H9 (cell line): ENCODE data around the gene SPRTN. TPM values are rescaled to one million over a fixed set of nuclear protein-coding genes. Genes with fewer than 3 reads are reported as not detected.

Source experiments
- DNase-seq: peaks from one replicate; pipeline ENCODE4 v3.0.0-alpha.2; 2017
- H2AFZ ChIP-seq: one replicate; pipeline ENCODE4 v1.6.1; 2013; ENCODE audit warnings: mild to moderate bottlenecking, low read length, control low read depth, moderate library complexity
- H2AK5ac ChIP-seq: 2 replicates; pipeline ENCODE4 v1.6.1; 2013; ENCODE audit warnings: low read length, control low read depth, mixed read lengths; ENCODE audit not compliant: insufficient read length
- H2BK120ac ChIP-seq: one replicate; pipeline ENCODE4 v1.6.1; 2013; ENCODE audit warnings: low read depth, mild to moderate bottlenecking, low read length, control low read depth, inconsistent platforms; ENCODE audit not compliant: poor library complexity, severe bottlenecking
- H2BK12ac ChIP-seq: 2 replicates; pipeline ENCODE4 v1.6.1; 2013; ENCODE audit warnings: low read length, control low read depth, mixed read lengths, low read depth; ENCODE audit not compliant: insufficient read length
- H2BK15ac ChIP-seq: 2 replicates; pipeline ENCODE4 v1.6.1; 2013; ENCODE audit warnings: low read depth, low read length, control low read depth
- H2BK20ac ChIP-seq: one replicate; pipeline ENCODE4 v1.6.1; 2013; ENCODE audit warnings: low read depth, mild to moderate bottlenecking, low read length, control low read depth, inconsistent platforms; ENCODE audit not compliant: poor library complexity, severe bottlenecking
- H2BK5ac ChIP-seq: 2 replicates; pipeline ENCODE4 v1.6.1; 2013; ENCODE audit warnings: low read length, control low read depth, mixed read lengths; ENCODE audit not compliant: insufficient read length
- H3K14ac ChIP-seq: 2 replicates; pipeline ENCODE4 v1.6.1; 2013; ENCODE audit warnings: low read length, control low read depth; ENCODE audit not compliant: insufficient read depth
- H3K18ac ChIP-seq: 2 replicates; pipeline ENCODE4 v1.6.1; 2013; ENCODE audit warnings: low read depth, mild to moderate bottlenecking, mixed read lengths, low read length, control low read depth; ENCODE audit not compliant: insufficient read length
- H3K23ac ChIP-seq: 2 replicates; pipeline ENCODE4 v1.6.1; 2013; ENCODE audit warnings: low read length, control low read depth, mixed read lengths, low read depth; ENCODE audit not compliant: insufficient read length
- H3K23me2 ChIP-seq: 2 replicates; pipeline ENCODE4 v1.6.1; 2013; ENCODE audit warnings: low read depth, mild to moderate bottlenecking, mixed read lengths, low read length, control low read depth; ENCODE audit not compliant: insufficient read length, poor library complexity, severe bottlenecking
- H3K27ac ChIP-seq: 2 replicates; pipeline ENCODE4 v1.5.1; 2013; ENCODE audit warnings: low read length, control low read depth, mixed read lengths, low read depth; ENCODE audit not compliant: insufficient read length
- H3K27me3 ChIP-seq: 2 replicates; pipeline ENCODE4 v1.6.1; 2013; ENCODE audit warnings: low read length, control low read depth, inconsistent platforms; ENCODE audit not compliant: insufficient read depth
- H3K4ac ChIP-seq: 2 replicates; pipeline ENCODE4 v1.6.1; 2013; ENCODE audit warnings: low read depth, mild to moderate bottlenecking, control low read depth, inconsistent platforms, low read length, moderate library complexity
- H3K4me1 ChIP-seq: 2 replicates; pipeline ENCODE4 v1.6.1; 2013; ENCODE audit warnings: low read length, control low read depth, inconsistent platforms; ENCODE audit not compliant: insufficient read depth
- H3K4me2 ChIP-seq: 2 replicates; pipeline ENCODE4 v1.6.1; 2013; ENCODE audit warnings: low read length, control low read depth, mixed read lengths; ENCODE audit not compliant: insufficient read length, insufficient read depth
- H3K56ac ChIP-seq: 2 replicates; pipeline ENCODE4 v1.6.1; 2013; ENCODE audit warnings: low read depth, mild to moderate bottlenecking, mixed read lengths, low read length, control low read depth; ENCODE audit not compliant: insufficient read length
- H3K79me1 ChIP-seq: 2 replicates; pipeline ENCODE4 v1.6.1; 2013; ENCODE audit warnings: low read depth, mild to moderate bottlenecking, moderate library complexity, low read length, control low read depth, inconsistent platforms; ENCODE audit not compliant: insufficient read depth, poor library complexity, severe bottlenecking
- H3K79me2 ChIP-seq: 2 replicates; pipeline ENCODE4 v1.6.1; 2013; ENCODE audit warnings: low read length, control low read depth, inconsistent platforms; ENCODE audit not compliant: insufficient read depth
- H3K9ac ChIP-seq: 2 replicates; pipeline ENCODE4 v1.6.1; 2013; ENCODE audit warnings: low read length, control low read depth, mixed read lengths; ENCODE audit not compliant: insufficient read length; ENCODE audit errors: extremely low read depth
- H3K9me3 ChIP-seq: one replicate; pipeline ENCODE4 v1.6.1; 2013; ENCODE audit warnings: low read depth, low read length, inconsistent platforms; ENCODE audit not compliant: control insufficient read depth
- H3T11ph ChIP-seq: one replicate; pipeline ENCODE4 v1.6.1; 2013; ENCODE audit warnings: mild to moderate bottlenecking, low read length, control low read depth, inconsistent platforms
- H4K20me1 ChIP-seq: one replicate; pipeline ENCODE4 v1.6.1; 2013; ENCODE audit not compliant: control insufficient read depth, insufficient read length, insufficient read depth
- H4K5ac ChIP-seq: 2 replicates; pipeline ENCODE4 v1.6.1; 2013; ENCODE audit warnings: low read depth, mild to moderate bottlenecking, mixed read lengths, low read length, control low read depth; ENCODE audit not compliant: insufficient read length
- H4K8ac ChIP-seq: replicated peaks from 2 replicates; pipeline ENCODE4 v1.6.1; 2013; ENCODE audit warnings: low read length, control low read depth, mixed read lengths, low read depth; ENCODE audit not compliant: insufficient read length
- H4K91ac ChIP-seq: 2 replicates; pipeline ENCODE4 v1.6.1; 2013; ENCODE audit warnings: low read depth, mild to moderate bottlenecking, moderate library complexity, mixed read lengths, low read length, control low read depth; ENCODE audit not compliant: insufficient read length
- H3K27ac Mint-ChIP-seq, 3 experiments: 2 replicates in 2 of 3; 3 replicates in 1 of 3; pipeline ENCODE4 v1.8.0; 2020 to 2021; ENCODE audit warnings: mixed read lengths in 3 of 3, mild to moderate bottlenecking in 1 of 3, moderate library complexity in 1 of 3
- H3K27me3 Mint-ChIP-seq: 2 replicates; pipeline ENCODE4 v1.8.0; 2021; ENCODE audit warnings: low read depth, mild to moderate bottlenecking, moderate library complexity, mixed read lengths
- H3K36me3 Mint-ChIP-seq, 3 experiments: 2 replicates in 2 of 3; 3 replicates in 1 of 3; pipeline ENCODE4 v1.8.0; 2020 to 2021; ENCODE audit warnings: low read depth in 3 of 3, mixed read lengths in 3 of 3; ENCODE audit not compliant: insufficient read depth in 1 of 3
- H3K4me1 Mint-ChIP-seq, 2 experiments: 2 replicates each; pipeline ENCODE4 v1.8.0; 2020; ENCODE audit warnings: mixed read lengths in 2 of 2
- H3K4me3 Mint-ChIP-seq, 2 experiments: 2 replicates in 1 of 2; 3 replicates in 1 of 2; pipeline ENCODE4 v1.8.0; 2020 to 2021; ENCODE audit warnings: mild to moderate bottlenecking in 2 of 2, mixed read lengths in 2 of 2, moderate library complexity in 1 of 2
- H3K9me3 Mint-ChIP-seq, 2 experiments: 2 replicates in 1 of 2; 3 replicates in 1 of 2; pipeline ENCODE4 v1.8.0; 2020; ENCODE audit warnings: mild to moderate bottlenecking in 2 of 2, mixed read lengths in 2 of 2, moderate library complexity in 1 of 2
- total RNA-seq: library from RNA; stranded (reverse); gene quantifications from 2 replicates; pipeline ENCODE4 v1.2.1, GENCODE V29; 2021
- TF ChIP-seq, protein P1 (sequence below): fragments of 200-600 bp; sonication (generic); conservative IDR thresholded peaks from 3 replicates; pipeline ENCODE4 v1.8.0; 2021; ENCODE audit warnings: antibody characterized with exemption, mild to moderate bottlenecking

The SPRTN gene
- total RNA-seq, 1 experiment from 2014 or later = 14.8 TPM

DNA sequence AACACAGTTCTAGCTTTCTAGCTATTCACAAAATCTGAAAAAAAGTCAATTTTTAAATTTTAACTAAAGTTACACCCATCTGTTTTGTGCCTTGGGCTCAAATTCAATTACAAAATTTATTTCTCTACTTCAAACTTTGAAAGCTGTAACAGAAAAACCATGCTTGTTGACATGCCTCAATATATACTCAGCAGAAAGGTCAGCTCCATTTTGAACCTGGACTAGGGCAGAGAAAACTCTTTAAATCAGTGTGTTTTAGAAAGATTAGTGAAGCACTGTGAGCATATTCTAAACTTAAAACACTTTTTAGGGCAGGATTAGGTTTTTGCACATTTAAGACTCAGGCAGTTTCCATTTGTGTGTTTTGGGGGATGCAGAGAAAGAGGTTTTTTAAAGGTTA lies 34.4 kb downstream of the SPRTN start:
- no peak overlapping the region for H3K9ac ChIP-seq
- H3K4me1 ChIP-seq = no peaks in the 10 kb centered on the region
- H3K4me1 Mint-ChIP-seq = peaks cover 5% of the 10 kb centered on the region in 2 experiments
- no peak overlapping the region for H4K91ac ChIP-seq
- H2BK15ac ChIP-seq = no peak overlapping the region
- H4K20me1 ChIP-seq = no peaks in the 10 kb centered on the region
- no peaks in the 10 kb centered on the region for H3K79me2 ChIP-seq
- H3K23me2 ChIP-seq = no peaks in the 10 kb centered on the region
- H2BK20ac ChIP-seq = no peak overlapping the region
- no peaks in the 10 kb centered on the region for H3K27me3 Mint-ChIP-seq
- H2BK5ac ChIP-seq = no peak overlapping the region
- no peak overlapping the region for H3K4ac ChIP-seq
- no peaks in the 10 kb centered on the region for H3K36me3 Mint-ChIP-seq
- H3K9me3 ChIP-seq = no peaks in the 10 kb centered on the region
- H4K8ac ChIP-seq = no peak overlapping the region
- H3T11ph ChIP-seq = no peak overlapping the region
- H2AFZ ChIP-seq = no peak overlapping the region
- H4K5ac ChIP-seq = no peak overlapping the region
- H3K4me2 ChIP-seq = no peak overlapping the region
- no peak overlapping the region for H2BK120ac ChIP-seq
- H3K27ac ChIP-seq = no peak overlapping the region
- no peak for DNase-seq
- no peak overlapping the region for H3K4me3 Mint-ChIP-seq
- H3K56ac ChIP-seq = no peak overlapping the region
- no peak overlapping the region for H3K14ac ChIP-seq
- no peaks in the 10 kb centered on the region for H3K27me3 ChIP-seq
- no peaks in the 10 kb centered on the region for H3K9me3 Mint-ChIP-seq
- no peak overlapping the region for H3K23ac ChIP-seq
- H3K18ac ChIP-seq = no peak overlapping the region
- H2BK12ac ChIP-seq = no peak overlapping the region
- H2AK5ac ChIP-seq = no peak overlapping the region
- H3K27ac Mint-ChIP-seq = no peak overlapping the region
- H3K79me1 ChIP-seq = no peaks in the 10 kb centered on the region
- TF ChIP-seq, protein P1, sequence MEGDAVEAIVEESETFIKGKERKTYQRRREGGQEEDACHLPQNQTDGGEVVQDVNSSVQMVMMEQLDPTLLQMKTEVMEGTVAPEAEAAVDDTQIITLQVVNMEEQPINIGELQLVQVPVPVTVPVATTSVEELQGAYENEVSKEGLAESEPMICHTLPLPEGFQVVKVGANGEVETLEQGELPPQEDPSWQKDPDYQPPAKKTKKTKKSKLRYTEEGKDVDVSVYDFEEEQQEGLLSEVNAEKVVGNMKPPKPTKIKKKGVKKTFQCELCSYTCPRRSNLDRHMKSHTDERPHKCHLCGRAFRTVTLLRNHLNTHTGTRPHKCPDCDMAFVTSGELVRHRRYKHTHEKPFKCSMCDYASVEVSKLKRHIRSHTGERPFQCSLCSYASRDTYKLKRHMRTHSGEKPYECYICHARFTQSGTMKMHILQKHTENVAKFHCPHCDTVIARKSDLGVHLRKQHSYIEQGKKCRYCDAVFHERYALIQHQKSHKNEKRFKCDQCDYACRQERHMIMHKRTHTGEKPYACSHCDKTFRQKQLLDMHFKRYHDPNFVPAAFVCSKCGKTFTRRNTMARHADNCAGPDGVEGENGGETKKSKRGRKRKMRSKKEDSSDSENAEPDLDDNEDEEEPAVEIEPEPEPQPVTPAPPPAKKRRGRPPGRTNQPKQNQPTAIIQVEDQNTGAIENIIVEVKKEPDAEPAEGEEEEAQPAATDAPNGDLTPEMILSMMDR = no peak
